HepG2 (cell line): ENCODE data around the gene METTL23. TPM values are rescaled to one million over a fixed set of nuclear protein-coding genes. Genes with fewer than 3 reads are reported as not detected.

Source experiments
- ATAC-seq: fragments of 200-7000 bp; cut with Tn5 transposase; 3 replicates; pipeline ENCODE4 v1.9.1; 2020; ENCODE audit warnings: mild to moderate bottlenecking, moderate library complexity
- BruUV-seq: library from RNA; stranded (reverse); fragments of 400-500 nt; replicated peaks from 2 replicates; lab custom pipeline; 2021; lab: Mats Ljungman, UMichigan
- CTCF ChIA-PET: fragments of 300-600 bp; formaldehyde crosslinking; extraction: SDS; loops from one replicate; lab custom pipeline; 2021; ENCODE audit warnings: low total read pairs, inconsistent platforms, low intra/inter-chr PET ratio; lab: Yijun Ruan, JAX
- POLR2A ChIA-PET: fragments of 350-600 bp; sonication (Branson Sonifier 250); formaldehyde crosslinking; loops from one replicate; lab custom pipeline; 2020; ENCODE audit warnings: antibody characterized with exemption, inconsistent platforms; lab: Yijun Ruan, JAX
- DNase-seq: peaks from one replicate; pipeline ENCODE4 v3.0.0-alpha.2; 2015; ENCODE audit warnings: low spot score
- FAIRE-seq: peaks from 3 replicates; lab custom pipeline; 2011; peaks lifted over from hg19 to GRCh38; lab: Jason Lieb, UNC
- H2AFZ ChIP-seq: one replicate; pipeline ENCODE4 v1.6.1; 2011; ENCODE audit warnings: low read length, inconsistent platforms
- H3K27ac ChIP-seq: fragments of 300-600 bp; 3 replicates; pipeline ENCODE4 v1.8.0; 2011; ENCODE audit warnings: mixed run types, mild to moderate bottlenecking, mixed read lengths, low read length, inconsistent platforms; ENCODE audit not compliant: insufficient read depth; ENCODE audit errors: extremely low read length
- H3K27me3 ChIP-seq, 2 experiments: fragments of 200-600 bp in 1 of 2; 2 replicates in 1 of 2; 3 replicates in 1 of 2; pipeline versions ENCODE4 v1.6.0 to v1.8.0; 2011; ENCODE audit warnings: low read length in 2 of 2, mild to moderate bottlenecking in 2 of 2, moderate library complexity in 2 of 2, inconsistent platforms in 1 of 2; ENCODE audit not compliant: insufficient read depth in 2 of 2, control insufficient read depth in 1 of 2
- H3K36me3 ChIP-seq, 2 experiments: fragments of 200-600 bp in 1 of 2; replicated peaks in 1 of 2; 2 replicates in 1 of 2; 3 replicates in 1 of 2; pipeline versions ENCODE4 v1.5.1 to v1.8.0; 2011; ENCODE audit warnings: low read length in 2 of 2, inconsistent platforms in 1 of 2; ENCODE audit not compliant: insufficient read depth in 2 of 2, control insufficient read depth in 1 of 2
- H3K4me1 ChIP-seq: 2 replicates; pipeline ENCODE4 v1.5.1; 2012; ENCODE audit warnings: low read length, inconsistent platforms; ENCODE audit not compliant: insufficient read depth
- H3K4me2 ChIP-seq: 2 replicates; pipeline ENCODE4 v1.6.0; 2011; ENCODE audit warnings: low read depth, low read length, inconsistent platforms
- H3K4me3 ChIP-seq, 3 experiments: fragments of 200-600 bp in 1 of 3; sonication (generic), shearing (Covaris generic) in 1 of 3; replicated peaks in 1 of 3; 2 replicates each; pipeline ENCODE4 v1.5.1; 2011 to 2016; ENCODE audit warnings: low read length in 3 of 3, inconsistent platforms in 2 of 3, low read depth in 2 of 3, mild to moderate bottlenecking in 2 of 3, control low read depth in 1 of 3, mixed read lengths in 1 of 3; ENCODE audit not compliant: insufficient read depth in 1 of 3
- H3K79me2 ChIP-seq: one replicate; pipeline ENCODE4 v1.6.1; 2011; ENCODE audit warnings: low read length, inconsistent platforms; ENCODE audit not compliant: insufficient read depth
- H3K9ac ChIP-seq: 2 replicates; pipeline ENCODE4 v1.6.0; 2011; ENCODE audit warnings: mild to moderate bottlenecking, low read depth, low read length, inconsistent platforms; ENCODE audit not compliant: insufficient read depth
- H3K9me3 ChIP-seq: 2 replicates; pipeline ENCODE4 v1.5.1; 2012; ENCODE audit warnings: mild to moderate bottlenecking, low read length
- H4K20me1 ChIP-seq: 2 replicates; pipeline ENCODE4 v1.6.0; 2011; ENCODE audit warnings: inconsistent platforms, mild to moderate bottlenecking, low read length, moderate library complexity; ENCODE audit not compliant: insufficient read depth
- AGO2 ChIP-seq: fragments of 200-400 bp; formaldehyde crosslinking; optimal IDR thresholded peaks from 2 replicates; pipeline ENCODE3; 2017; ENCODE audit warnings: mild to moderate bottlenecking, low read depth, low read length, moderate library complexity
- NFRKB ChIP-seq: fragments of 450-650 bp; IDR thresholded peaks from 2 replicates; pipeline ENCODE4 v1.6.1; 2017
- RXRB ChIP-seq: IDR thresholded peaks from 2 replicates; pipeline ENCODE4 v1.6.1; 2016; ENCODE audit warnings: borderline replicate concordance, missing genetic modification reagents, missing compliant biosample characterization
- ZFP36L2 ChIP-seq: sonication (generic); formaldehyde crosslinking; IDR thresholded peaks from 2 replicates; pipeline ENCODE4 v1.4.0; 2020; ENCODE audit warnings: missing genetic modification reagents
- ZNF687 ChIP-seq: sonication (generic); formaldehyde crosslinking; IDR thresholded peaks from 2 replicates; pipeline ENCODE4 v1.5.1; 2020; ENCODE audit warnings: mild to moderate bottlenecking, missing genetic modification reagents, moderate library complexity
- WGBS: methylation state at CpG from one replicate; pipeline ENCODE4 v1.1.6; 2017; ENCODE audit warnings: low lambda C conversion rate; 5-methylcytosine and 5-hydroxymethylcytosine counted together
- in situ Hi-C: cut with HindIII; loops from 2 replicates; pipeline ENCODE4 v1.10.0; 2017; ENCODE audit warnings: low pct_unique_long_range_greater_than_20kb; ENCODE audit not compliant: extremely low pct_ligation_motif_present
- intact Hi-C: fragments of 100-400 bp; cut with micrococcal nuclease; formaldehyde crosslinking; loops from one replicate; pipeline ENCODE4 v1.10.0; 2022; ENCODE audit not compliant: unreplicated experiment
- polyA plus RNA-seq, 8 experiments: library from polyadenylated mRNA; depleted of rRNA in 3 of 8; stranded (reverse) in 7 of 8; unstranded in 1 of 8; fragments of >200 nt; fragmentation: Illumina TruSeq in 4 of 8; extraction: Trizol in 4 of 8; gene quantifications; 2 replicates each; pipeline versions ENCODE4 v1.2.1 to v1.2.3, GENCODE V29; 2011 to 2016; ENCODE audit warnings: low read depth in 4 of 8, missing spikeins in 1 of 8, mixed read lengths in 1 of 8; ENCODE audit not compliant: insufficient read depth in 1 of 8
- total RNA-seq, 5 experiments: library from RNA; depleted of rRNA; stranded (reverse); fragments of >200 nt; fragmentation: Illumina TruSeq; extraction: Trizol; gene quantifications; 2 replicates each; pipeline ENCODE4 v1.2.3, GENCODE V29; 2016; ENCODE audit warnings: low read depth in 1 of 5

METTL23 gene
- total and polyA plus RNA-seq, 2 of the 13 experiments (the other 11 are each of a cell fraction or from before 2014, with no cell fraction given): 39.9 to 104 TPM

GRCh38 chr17:76683921-76684745 is 42.5 kb upstream of the METTL23 start:
- POLR2A ChIA-PET: interaction anchor here (1.3 kb wide), 1 partner anchor 13 kb away, joined by 3 read pairs; no protein-coding TSS in a partner anchor
- CTCF ChIA-PET: interaction anchor here (1.2 kb wide), 1 partner anchor 31 kb away, joined by 4 read pairs; no protein-coding TSS in a partner anchor
- in situ Hi-C loops (loop anchor here (5.0 kb wide), 1 partner anchor 33 kb away; no protein-coding TSS in a partner anchor), intact Hi-C loops (no loop called here)
- 97% methylated on average over 19 of the region's 25 CpGs for WGBS
- no peak for ATAC-seq
- DNase-seq: no peak
- TF ChIP-seq RXRB (CRISPR knock-in tag): no peak
- TF ChIP-seq AGO2: peak; percentile 45
- TF ChIP-seq NFRKB: no peak
- 0 out of 2 replicates have a peak, but pooled peaks have one; percentile 7 for TF ChIP-seq ZNF687 (CRISPR knock-in tag)
- no peak for TF ChIP-seq ZFP36L2
- BruUV-seq: no TSS peak
- H3K9me3 ChIP-seq: no peaks in the 10 kb centered on the region
- no peaks in the 10 kb centered on the region for H3K79me2 ChIP-seq
- H3K4me3 ChIP-seq: no peak overlapping the region
- H2AFZ ChIP-seq: no peak overlapping the region
- H3K27ac ChIP-seq: no peak overlapping the region
- no peaks in the 10 kb centered on the region for H4K20me1 ChIP-seq
- peaks cover 37% of the 10 kb centered on the region for H3K4me1 ChIP-seq
- peaks cover 7 to 18% of the 10 kb centered on the region in 2 experiments; a peak in 4 of 5 replicates for H3K36me3 ChIP-seq
- FAIRE-seq: no peak
- no peaks in the 10 kb centered on the region for H3K27me3 ChIP-seq
- no peak overlapping the region for H3K4me2 ChIP-seq
- no peak overlapping the region for H3K9ac ChIP-seq
